K562 (cell line): ENCODE data around the gene ZNF581. TPM values are rescaled to one million over a fixed set of nuclear protein-coding genes. Genes with fewer than 3 reads are reported as not detected.
A peak's percentile ranks its signal among the peaks of the same experiment; 100 is the strongest.

Experiments used
- BCL6 ChIP-seq: fragments of 250-450 bp; sonication (Bioruptor Pico); IDR thresholded peaks from 2 replicates; pipeline ENCODE4 v1.4.0; 2020
- CUX1 ChIP-seq: fragments of 200-800 bp; sonication (Bioruptor generic); IDR thresholded peaks from 2 replicates; pipeline ENCODE4 v1.6.1; 2016; ENCODE audit warnings: missing genetic modification characterization, missing compliant biosample characterization
- DPF2 ChIP-seq: fragments of 450-650 bp; IDR thresholded peaks from 2 replicates; pipeline ENCODE4 v1.6.1; 2016
- E2F1 ChIP-seq: sonication (generic); formaldehyde crosslinking; IDR thresholded peaks from 2 replicates; pipeline ENCODE4 v1.8.1; 2023; ENCODE audit warnings: mild to moderate bottlenecking, missing genetic modification reagents, moderate library complexity
- EZH2 ChIP-seq: IDR thresholded peaks from 2 replicates; pipeline ENCODE4 v1.6.1; 2012; ENCODE audit warnings: low read depth, mild to moderate bottlenecking, inconsistent platforms, low read length, borderline replicate concordance
- HDAC3 ChIP-seq: fragments of 450-650 bp; IDR thresholded peaks from 2 replicates; pipeline ENCODE4 v1.6.1; 2018; ENCODE audit warnings: borderline replicate concordance, mild to moderate bottlenecking, moderate library complexity; ENCODE audit not compliant: partially characterized antibody
- LCOR ChIP-seq: sonication (generic); formaldehyde crosslinking; IDR thresholded peaks from 2 replicates; pipeline ENCODE4 v1.8.0; 2022; ENCODE audit warnings: mild to moderate bottlenecking, missing genetic modification reagents
- MECOM ChIP-seq: fragments of 250-450 bp; sonication (Bioruptor Pico); IDR thresholded peaks from 2 replicates; pipeline ENCODE4 v1.8.0; 2022; ENCODE audit warnings: inconsistent platforms
- MEF2A ChIP-seq: IDR thresholded peaks from 2 replicates; pipeline ENCODE4 v1.6.1; 2011; ENCODE audit warnings: low read depth, mild to moderate bottlenecking, low read length, moderate library complexity; ENCODE audit not compliant: control insufficient read depth
- MTA3 ChIP-seq: fragments of 450-650 bp; formaldehyde crosslinking; IDR thresholded peaks from 2 replicates; pipeline ENCODE4 v1.6.1; 2017; ENCODE audit warnings: mild to moderate bottlenecking, borderline replicate concordance
- MYNN ChIP-seq, 2 experiments: sonication (generic); formaldehyde crosslinking in 1 of 2; IDR thresholded peaks; 2 replicates each; pipeline versions ENCODE4 v1.5.0 to v1.6.1; 2016 to 2020; ENCODE audit warnings: antibody characterized with exemption in 1 of 2, missing genetic modification reagents in 1 of 2
- POLR2H ChIP-seq: IDR thresholded peaks from 2 replicates; pipeline ENCODE4 v1.6.1; 2016; ENCODE audit warnings: missing genetic modification characterization, low read depth, mild to moderate bottlenecking, control low read depth, missing compliant biosample characterization, moderate library complexity
- SMAD1 ChIP-seq: fragments of 150-350 bp; IDR thresholded peaks from 2 replicates; pipeline ENCODE4 v1.6.1; 2014; ENCODE audit warnings: low read length, low read depth; ENCODE audit not compliant: partially characterized antibody
- SP1 ChIP-seq: sonication (generic); formaldehyde crosslinking; IDR thresholded peaks from 2 replicates; pipeline ENCODE4 v1.8.1; 2022; ENCODE audit warnings: mild to moderate bottlenecking, missing genetic modification reagents
- XRCC4 ChIP-seq: IDR thresholded peaks from one replicate; pipeline ENCODE4 v1.6.1; 2011; ENCODE audit not compliant: insufficient read depth, insufficient read length; ENCODE audit errors: extremely low read depth
- ZNF696 ChIP-seq: fragments of 250-450 bp; sonication (Bioruptor Pico); conservative IDR thresholded peaks from 2 replicates; pipeline ENCODE4 v1.4.0; 2020; ENCODE audit warnings: mild to moderate bottlenecking, moderate library complexity
- polyA plus RNA-seq, 8 experiments: library from polyadenylated mRNA; depleted of rRNA in 4 of 8; stranded (reverse) in 5 of 8; unstranded in 3 of 8; fragments of >200 nt; fragmentation: Nextera tagmentation in 2 of 8; fragmentation: Illumina TruSeq in 1 of 8; extraction: Ambion mirVana in 2 of 8; extraction: Trizol in 1 of 8; gene quantifications; 2 replicates each; pipeline versions ENCODE4 v1.2.1 to v1.2.3, GENCODE V29; 2011 to 2014; ENCODE audit warnings: inconsistent platforms in 1 of 8, missing spikeins in 1 of 8
- total RNA-seq, 7 experiments: library from RNA; depleted of rRNA in 6 of 7; stranded (reverse); fragments of >200 nt in 6 of 7; fragmentation: Illumina TruSeq in 2 of 7; extraction: Trizol in 2 of 7; gene quantifications; 2 replicates each; pipeline versions ENCODE4 v1.2.1 to v1.2.3, GENCODE V29; 2011 to 2021; ENCODE audit warnings: low replicate concordance in 1 of 7
- TF ChIP-seq, protein P1 (sequence below): fragments of 150-350 bp; conservative IDR thresholded peaks from 2 replicates; pipeline ENCODE4 v1.6.1; 2014; ENCODE audit warnings: low read length

ZNF581 gene
- total and polyA plus RNA-seq, 9 of the 15 experiments (the other 6 are each of a cell fraction or from before 2014, with no cell fraction given): 2.4 to 39.4 (median 15.4) TPM

GRCh38 chr19:55653651-55654322 lies 10.3 kb downstream of the ZNF581 start (continued):
- TF ChIP-seq, protein P1, sequence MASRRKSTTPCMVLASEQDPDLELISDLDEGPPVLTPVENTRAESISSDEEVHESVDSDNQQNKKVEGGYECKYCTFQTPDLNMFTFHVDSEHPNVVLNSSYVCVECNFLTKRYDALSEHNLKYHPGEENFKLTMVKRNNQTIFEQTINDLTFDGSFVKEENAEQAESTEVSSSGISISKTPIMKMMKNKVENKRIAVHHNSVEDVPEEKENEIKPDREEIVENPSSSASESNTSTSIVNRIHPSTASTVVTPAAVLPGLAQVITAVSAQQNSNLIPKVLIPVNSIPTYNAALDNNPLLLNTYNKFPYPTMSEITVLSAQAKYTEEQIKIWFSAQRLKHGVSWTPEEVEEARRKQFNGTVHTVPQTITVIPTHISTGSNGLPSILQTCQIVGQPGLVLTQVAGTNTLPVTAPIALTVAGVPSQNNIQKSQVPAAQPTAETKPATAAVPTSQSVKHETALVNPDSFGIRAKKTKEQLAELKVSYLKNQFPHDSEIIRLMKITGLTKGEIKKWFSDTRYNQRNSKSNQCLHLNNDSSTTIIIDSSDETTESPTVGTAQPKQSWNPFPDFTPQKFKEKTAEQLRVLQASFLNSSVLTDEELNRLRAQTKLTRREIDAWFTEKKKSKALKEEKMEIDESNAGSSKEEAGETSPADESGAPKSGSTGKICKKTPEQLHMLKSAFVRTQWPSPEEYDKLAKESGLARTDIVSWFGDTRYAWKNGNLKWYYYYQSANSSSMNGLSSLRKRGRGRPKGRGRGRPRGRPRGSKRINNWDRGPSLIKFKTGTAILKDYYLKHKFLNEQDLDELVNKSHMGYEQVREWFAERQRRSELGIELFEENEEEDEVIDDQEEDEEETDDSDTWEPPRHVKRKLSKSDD: no peak
- TF ChIP-seq SMAD1 (no peak), MECOM (CRISPR knock-in tag) (0 out of 2 replicates have a peak, but pooled peaks have one; percentile 29), SP1 (CRISPR knock-in tag) (peak; percentile 80), LCOR (CRISPR knock-in tag) (peak; percentile 84), POLR2H (0 out of 2 replicates have a peak, but pooled peaks have one; percentile 52), HDAC3 (no peak), DPF2 (peak; percentile 57; the same call in 1 of the 2 replicates), MEF2A (no peak), CUX1 (CRISPR knock-in tag) (no peak), MYNN (IDR thresholded peaks at IDR 0.05) (peak; percentile 71; the same call in 1 of the 2 replicates), MYNN (CRISPR knock-in tag; IDR thresholded peaks at IDR 0.05) (no peak), E2F1 (CRISPR knock-in tag) (0 out of 2 replicates have a peak, but pooled peaks have one; percentile 69), ZNF696 (CRISPR knock-in tag) (no peak), XRCC4 (no peak), EZH2 (no peak), MTA3 (no peak; the same call in 1 of the 2 replicates), BCL6 (CRISPR knock-in tag) (no peak)
